ENCODE data around the gene RABGGTA. TPM values are rescaled to one million over a fixed set of nuclear protein-coding genes. Genes with fewer than 3 reads are reported as not detected.

RABGGTA gene
- total RNA-seq, 3 donors from 2014 or later, result 24.8 to 41.6 (median 34.4) TPM

DNA sequence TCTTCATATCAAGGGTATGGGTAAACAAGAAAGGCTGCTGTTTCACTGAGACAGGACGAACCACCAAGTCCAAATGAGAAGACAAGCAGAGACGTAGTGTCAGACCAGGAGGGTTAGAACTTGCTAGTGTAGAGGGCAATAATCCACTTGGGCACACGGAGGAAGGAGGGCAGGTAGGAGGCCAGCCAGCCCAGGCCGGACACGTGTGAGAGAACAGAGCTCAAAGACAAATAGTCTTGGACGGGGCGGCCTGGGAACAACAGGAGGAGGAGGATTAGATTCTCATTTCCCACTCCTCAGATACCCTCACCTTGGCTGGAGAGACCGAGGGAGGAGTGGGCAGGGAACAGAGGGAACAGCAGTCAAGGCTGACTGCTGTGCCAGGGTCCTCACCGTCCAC lies 19.3 kb upstream of the RABGGTA start:
- H3K36me3 ChIP-seq, result peaks cover 2% of the 10 kb centered on the region
- TF ChIP-seq POLR2A (IDR thresholded peaks at IDR 0.05), result no peak
- no peak for TF ChIP-seq POLR2AphosphoS5 (IDR thresholded peaks at IDR 0.05)
- TF ChIP-seq, protein P1, sequence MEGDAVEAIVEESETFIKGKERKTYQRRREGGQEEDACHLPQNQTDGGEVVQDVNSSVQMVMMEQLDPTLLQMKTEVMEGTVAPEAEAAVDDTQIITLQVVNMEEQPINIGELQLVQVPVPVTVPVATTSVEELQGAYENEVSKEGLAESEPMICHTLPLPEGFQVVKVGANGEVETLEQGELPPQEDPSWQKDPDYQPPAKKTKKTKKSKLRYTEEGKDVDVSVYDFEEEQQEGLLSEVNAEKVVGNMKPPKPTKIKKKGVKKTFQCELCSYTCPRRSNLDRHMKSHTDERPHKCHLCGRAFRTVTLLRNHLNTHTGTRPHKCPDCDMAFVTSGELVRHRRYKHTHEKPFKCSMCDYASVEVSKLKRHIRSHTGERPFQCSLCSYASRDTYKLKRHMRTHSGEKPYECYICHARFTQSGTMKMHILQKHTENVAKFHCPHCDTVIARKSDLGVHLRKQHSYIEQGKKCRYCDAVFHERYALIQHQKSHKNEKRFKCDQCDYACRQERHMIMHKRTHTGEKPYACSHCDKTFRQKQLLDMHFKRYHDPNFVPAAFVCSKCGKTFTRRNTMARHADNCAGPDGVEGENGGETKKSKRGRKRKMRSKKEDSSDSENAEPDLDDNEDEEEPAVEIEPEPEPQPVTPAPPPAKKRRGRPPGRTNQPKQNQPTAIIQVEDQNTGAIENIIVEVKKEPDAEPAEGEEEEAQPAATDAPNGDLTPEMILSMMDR (IDR thresholded peaks at IDR 0.05), result no peak
- no peak overlapping the region for H3K4me3 ChIP-seq
- no peak for DNase-seq (ENCODE audit: low spot score in 2 of 2)
- no peak overlapping the region for H3K27ac ChIP-seq
- no peaks in the 10 kb centered on the region for H3K4me1 ChIP-seq
- H3K9me3 ChIP-seq, result no peaks in the 10 kb centered on the region
- H3K27me3 ChIP-seq, result no peaks in the 10 kb centered on the region
- intact Hi-C loops (cut with DNase I; ENCODE audit: low total_unique reads), result no loop called here

DNA sequence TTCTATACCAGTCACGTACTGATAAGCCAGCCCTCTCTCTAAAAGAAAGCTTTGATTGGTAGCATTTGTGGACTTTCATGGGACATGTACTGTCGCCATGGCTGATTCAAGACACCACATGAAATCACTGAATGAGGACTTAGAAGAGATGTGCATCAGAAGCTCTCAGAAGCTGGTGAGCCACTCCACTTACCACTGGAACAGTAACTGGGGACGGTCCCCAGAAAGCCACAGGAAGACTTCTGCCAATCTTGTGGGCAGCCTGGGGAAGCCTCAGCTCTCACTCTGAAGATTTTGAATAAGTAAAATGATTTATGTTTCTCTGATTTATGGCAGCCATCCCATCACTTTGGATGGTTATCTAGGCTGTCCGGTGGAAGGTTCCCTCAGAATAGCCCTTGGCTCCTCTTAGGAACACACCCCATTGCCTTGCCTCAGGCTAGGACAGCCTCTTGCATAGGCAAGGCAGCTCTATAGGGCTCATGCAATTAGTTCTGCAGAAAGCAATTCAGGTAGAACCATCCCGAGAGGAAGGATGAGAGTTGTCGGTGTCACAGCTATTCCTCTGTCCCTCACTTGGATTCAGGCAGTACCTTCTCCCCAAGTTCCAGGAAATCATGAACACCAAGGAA lies 18.4 kb upstream of the RABGGTA start:
- TF ChIP-seq, protein P1 (IDR thresholded peaks at IDR 0.05), result no peak
- no peak for TF ChIP-seq POLR2A (IDR thresholded peaks at IDR 0.05)
- no peak for TF ChIP-seq POLR2AphosphoS5 (IDR thresholded peaks at IDR 0.05)
- Histone ChIP-seq H3K27ac (no peak overlapping the region), H3K27me3 (no peaks in the 10 kb centered on the region), H3K4me1 (no peaks in the 10 kb centered on the region), H3K4me3 (no peak overlapping the region), H3K9me3 (no peaks in the 10 kb centered on the region), H3K36me3 (no peaks in the 10 kb centered on the region)
- no peak for DNase-seq (ENCODE audit: low spot score in 2 of 2)
- intact Hi-C loops (cut with DNase I; ENCODE audit: low total_unique reads), result no loop called here

DNA sequence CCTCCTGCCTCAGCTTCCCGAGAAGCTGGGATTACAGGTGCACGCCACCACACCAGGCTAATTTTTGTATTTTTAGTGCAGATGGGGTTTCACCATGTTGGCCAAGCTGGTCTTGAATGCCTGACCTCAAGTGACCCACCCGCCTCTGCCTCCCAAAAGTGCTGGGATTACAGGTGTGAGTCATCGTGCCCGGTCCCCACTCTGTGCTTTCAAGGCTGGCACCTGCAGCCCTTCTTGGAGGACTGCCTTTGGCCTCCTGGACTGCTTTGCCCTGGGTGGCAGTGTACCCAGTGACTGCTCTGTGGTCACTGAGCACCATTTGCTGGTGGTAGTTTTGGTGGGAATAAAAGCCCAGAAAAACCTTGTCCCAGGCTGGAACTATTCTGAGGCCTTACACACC lies 15.6 kb upstream of the RABGGTA start:
- no peak for DNase-seq (ENCODE audit: low spot score in 2 of 2)
- Histone ChIP-seq H3K4me3 (no peak overlapping the region), H3K4me1 (no peaks in the 10 kb centered on the region), H3K36me3 (no peaks in the 10 kb centered on the region), H3K9me3 (no peaks in the 10 kb centered on the region), H3K27ac (no peak overlapping the region), H3K27me3 (no peaks in the 10 kb centered on the region)
- no peak for TF ChIP-seq POLR2AphosphoS5 (IDR thresholded peaks at IDR 0.05)
- TF ChIP-seq, protein P1 (IDR thresholded peaks at IDR 0.05), result no peak
- no peak for TF ChIP-seq POLR2A (IDR thresholded peaks at IDR 0.05)
- intact Hi-C loops (cut with DNase I; ENCODE audit: low total_unique reads), result no loop called here

DNA sequence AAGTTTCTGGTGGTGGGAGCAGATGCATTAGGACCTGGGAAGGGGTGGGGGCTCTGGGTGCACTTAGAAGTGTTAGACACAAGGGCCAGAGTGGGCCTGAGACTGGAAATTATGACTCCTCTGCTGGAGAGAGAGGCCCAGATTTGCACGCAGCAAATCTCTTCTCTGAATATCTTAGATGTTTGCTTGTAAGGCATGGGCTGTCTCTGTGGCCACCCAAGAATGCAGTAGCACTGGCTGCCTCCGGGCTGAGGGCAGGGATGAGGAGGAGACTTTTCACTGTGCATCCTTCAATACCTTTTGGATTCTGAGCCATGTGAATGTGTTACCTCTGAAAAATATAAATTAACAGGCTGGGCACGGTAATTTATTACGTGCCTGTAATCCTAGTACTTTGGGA lies 14.0 kb upstream of the RABGGTA start:
- no peak overlapping the region for H3K4me3 ChIP-seq
- TF ChIP-seq POLR2AphosphoS5 (IDR thresholded peaks at IDR 0.05) (no peak), POLR2A (IDR thresholded peaks at IDR 0.05) (no peak)
- TF ChIP-seq, protein P1 (IDR thresholded peaks at IDR 0.05), result no peak
- intact Hi-C loops (cut with DNase I; ENCODE audit: low total_unique reads), result no loop called here

DNA sequence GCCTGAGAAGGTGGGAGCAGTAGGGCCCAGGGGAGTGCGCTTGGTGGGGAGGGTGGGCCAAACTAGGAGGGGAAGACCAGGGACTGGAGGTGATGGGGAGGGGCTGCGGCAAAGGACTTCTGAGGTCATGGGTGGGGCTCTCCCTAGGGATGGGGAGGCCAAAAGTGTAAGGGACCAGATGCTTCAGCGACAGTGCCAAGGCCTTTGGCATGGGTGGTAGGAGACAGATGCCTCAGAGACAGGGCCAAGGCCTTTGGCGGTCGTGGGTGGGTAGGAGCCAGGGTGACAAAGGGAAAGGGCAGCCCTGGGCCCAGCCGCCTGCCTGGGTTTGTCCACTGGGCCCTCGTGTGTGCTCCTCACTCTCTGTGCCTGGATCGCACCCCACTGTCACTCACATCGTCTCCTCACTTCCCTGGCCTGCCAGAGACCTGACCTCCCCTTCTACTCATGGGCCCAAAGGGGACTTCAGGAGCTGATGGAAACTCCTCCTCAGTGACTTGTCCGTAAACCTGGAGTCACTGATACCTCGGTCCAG lies 13.2 kb upstream of the RABGGTA start:
- Histone ChIP-seq H3K27me3 (no peaks in the 10 kb centered on the region), H3K27ac (no peak overlapping the region), H3K4me3 (no peak overlapping the region), H3K4me1 (no peaks in the 10 kb centered on the region), H3K36me3 (no peaks in the 10 kb centered on the region), H3K9me3 (no peaks in the 10 kb centered on the region)
- intact Hi-C loops (cut with DNase I; ENCODE audit: low total_unique reads), result no loop called here
- DNase-seq (ENCODE audit: low spot score in 2 of 2), result no peak
- no peak for TF ChIP-seq POLR2AphosphoS5 (IDR thresholded peaks at IDR 0.05)
- TF ChIP-seq, protein P1 (IDR thresholded peaks at IDR 0.05), result no peak
- TF ChIP-seq POLR2A (IDR thresholded peaks at IDR 0.05), result no peak

More for the DNA sequence above, 14.0 kb upstream of the RABGGTA start:
- Histone ChIP-seq H3K36me3 (no peaks in the 10 kb centered on the region), H3K27ac (no peak overlapping the region), H3K27me3 (no peaks in the 10 kb centered on the region), H3K4me1 (no peaks in the 10 kb centered on the region), H3K9me3 (no peaks in the 10 kb centered on the region)
- DNase-seq (ENCODE audit: low spot score in 2 of 2), result no peak

Measured in breast epithelium (tissue), 4 donors.